Limb (tissue), 2 donors: ENCODE results near the gene FASTKD1.
"Not testable (repeated sequence)": the region's sequence is repeated elsewhere in the genome, so short reads cannot be mapped to it uniquely, and the experiment has no call there.

ENCODE experiments used
- DNase-seq, 2 donors: peaks; one replicate each; pipeline ENCODE4 v3.0.0-alpha.2; 2016; ENCODE audit errors: extremely low spot score in 2 of 2

The FASTKD1 gene

GRCh38 chr2:169572189-169572588 is 1.5 kb downstream of the FASTKD1 start:
- DNase-seq: no peak

GRCh38 chr2:169571571-169571970 is 2.1 kb downstream of the FASTKD1 start:
- DNase-seq: no peak

GRCh38 chr2:169570752-169571151 is 2.9 kb downstream of the FASTKD1 start:
- DNase-seq: not testable (repeated sequence)

- no peak for DNase-seq
Observed at GRCh38 chr2:169569948-169570347, 3.7 kb downstream of the FASTKD1 start.

GRCh38 chr2:169565686-169566085 is 8.0 kb downstream of the FASTKD1 start:
- no peak for DNase-seq

- no peak for DNase-seq
Observed at GRCh38 chr2:169562519-169562918, 11.1 kb downstream of the FASTKD1 start.

GRCh38 chr2:169562084-169562483 is 11.6 kb downstream of the FASTKD1 start:
- not testable (repeated sequence) for DNase-seq

- no peak for DNase-seq
Observed at GRCh38 chr2:169561364-169561763, 12.3 kb downstream of the FASTKD1 start.

- DNase-seq: no peak
Observed at GRCh38 chr2:169546756-169547155, 26.9 kb downstream of the FASTKD1 start.

- DNase-seq: no peak
Observed at GRCh38 chr2:169542433-169542832, 31.2 kb downstream of the FASTKD1 start.

GRCh38 chr2:169540146-169540545 is 33.5 kb downstream of the FASTKD1 start:
- DNase-seq: no peak

- DNase-seq: not testable (repeated sequence)
Observed at GRCh38 chr2:169539460-169539859, 34.2 kb downstream of the FASTKD1 start.

- DNase-seq: peak; percentile 42 to 72
Observed at GRCh38 chr2:169528271-169528701, 45.4 kb downstream of the FASTKD1 start.

- DNase-seq: no peak
Observed at GRCh38 chr2:169526451-169526850, 47.2 kb downstream of the FASTKD1 start.

- no peak for DNase-seq
Observed at GRCh38 chr2:169525434-169525833, 48.2 kb downstream of the FASTKD1 start.

GRCh38 chr2:169523681-169524080 is 50.0 kb downstream of the FASTKD1 start:
- DNase-seq: no peak

- no peak for DNase-seq
Observed at GRCh38 chr2:169520896-169521295, 52.8 kb downstream of the FASTKD1 start.

GRCh38 chr2:169516488-169516995 is 57.1 kb downstream of the FASTKD1 start:
- DNase-seq: not testable (repeated sequence)

GRCh38 chr2:169514758-169515157 is 58.9 kb downstream of the FASTKD1 start:
- not testable (repeated sequence) for DNase-seq

- DNase-seq: peak; percentile 32 to 42
Observed at GRCh38 chr2:169513926-169514325, 59.7 kb downstream of the FASTKD1 start.

GRCh38 chr2:169513094-169513493 is 60.6 kb downstream of the FASTKD1 start:
- DNase-seq: no peak

- no peak for DNase-seq
Observed at GRCh38 chr2:169512525-169512924, 61.1 kb downstream of the FASTKD1 start.

- DNase-seq: no peak
Observed at GRCh38 chr2:169511818-169512217, 61.8 kb downstream of the FASTKD1 start.

GRCh38 chr2:169510496-169510895 is 63.2 kb downstream of the FASTKD1 start:
- no peak for DNase-seq
